Measurements from ENCODE around the gene OR4L1. TPM values are rescaled to one million over a fixed set of nuclear protein-coding genes. Genes with fewer than 3 reads are reported as not detected.

OR4L1 gene
- total and polyA plus RNA-seq, 2 of the 4 experiments (the other 2 are of a cell fraction) = not detected

GRCh38 chr14:20044243-20044642, 15.6 kb upstream of the OR4L1 start:
- H3K4me3 ChIP-seq (ENCODE audit: insufficient read depth, low read depth, low read length) = no peak overlapping the region
- CTCF ChIA-PET = no interaction called here
- in situ Hi-C loops (cut with MboI; ENCODE audit: low sequenced_read_pairs) = no loop called here

More at GRCh38 chr14:20044243-20044642, 15.6 kb upstream of the OR4L1 start:
- no peak overlapping the region for H2BK120ac ChIP-seq (ENCODE audit: low read depth, low read length)
- H3K4me2 ChIP-seq (ENCODE audit: low read depth, low read length) = no peak overlapping the region
- ATAC-seq (ENCODE audit: low read depth) = no peak
- H3K27me3 ChIP-seq (ENCODE audit: control insufficient read depth, insufficient read depth, low read length) = no peaks in the 10 kb centered on the region
- no peak overlapping the region for H4K91ac ChIP-seq (ENCODE audit: insufficient read depth, low read depth, low read length)
- H3K4me1 ChIP-seq (ENCODE audit: control insufficient read depth, insufficient read depth, low read length) = no peaks in the 10 kb centered on the region
- no peak overlapping the region for H2AK9ac ChIP-seq (replicated peaks; ENCODE audit: low read depth, low read length, poor library complexity)
- dilution Hi-C loops (cut with HindIII; ENCODE audit: low sequenced_read_pairs, unreplicated experiment) (no loop called here), intact Hi-C loops (cut with micrococcal nuclease) (no loop called here)
- H3K9ac ChIP-seq (ENCODE audit: low read depth, low read length) = no peak overlapping the region
- TF ChIP-seq, protein P1, sequence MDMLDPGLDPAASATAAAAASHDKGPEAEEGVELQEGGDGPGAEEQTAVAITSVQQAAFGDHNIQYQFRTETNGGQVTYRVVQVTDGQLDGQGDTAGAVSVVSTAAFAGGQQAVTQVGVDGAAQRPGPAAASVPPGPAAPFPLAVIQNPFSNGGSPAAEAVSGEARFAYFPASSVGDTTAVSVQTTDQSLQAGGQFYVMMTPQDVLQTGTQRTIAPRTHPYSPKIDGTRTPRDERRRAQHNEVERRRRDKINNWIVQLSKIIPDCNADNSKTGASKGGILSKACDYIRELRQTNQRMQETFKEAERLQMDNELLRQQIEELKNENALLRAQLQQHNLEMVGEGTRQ (IDR thresholded peaks at IDR 0.05; ENCODE audit: low read depth, low read length) = no peak
- TF ChIP-seq BHLHE40 (IDR thresholded peaks at IDR 0.05; ENCODE audit: low read depth, low read length) (no peak), RAD21 (IDR thresholded peaks at IDR 0.05; ENCODE audit: low read length) (no peak), MAFK (IDR thresholded peaks at IDR 0.05; ENCODE audit: low read depth, low read length) (no peak), CEBPB (IDR thresholded peaks at IDR 0.05; ENCODE audit: low read depth, low read length) (no peak), SMC3 (IDR thresholded peaks at IDR 0.05; ENCODE audit: low read depth, low read length) (no peak), RCOR1 (IDR thresholded peaks at IDR 0.05; ENCODE audit: insufficient replicate concordance, low read length) (no peak), POLR2A (IDR thresholded peaks at IDR 0.05; ENCODE audit: low read depth, low read length) (no peak), FOS (IDR thresholded peaks at IDR 0.05; ENCODE audit: low read depth, low read length) (no peak)
- TF ChIP-seq, protein P2, sequence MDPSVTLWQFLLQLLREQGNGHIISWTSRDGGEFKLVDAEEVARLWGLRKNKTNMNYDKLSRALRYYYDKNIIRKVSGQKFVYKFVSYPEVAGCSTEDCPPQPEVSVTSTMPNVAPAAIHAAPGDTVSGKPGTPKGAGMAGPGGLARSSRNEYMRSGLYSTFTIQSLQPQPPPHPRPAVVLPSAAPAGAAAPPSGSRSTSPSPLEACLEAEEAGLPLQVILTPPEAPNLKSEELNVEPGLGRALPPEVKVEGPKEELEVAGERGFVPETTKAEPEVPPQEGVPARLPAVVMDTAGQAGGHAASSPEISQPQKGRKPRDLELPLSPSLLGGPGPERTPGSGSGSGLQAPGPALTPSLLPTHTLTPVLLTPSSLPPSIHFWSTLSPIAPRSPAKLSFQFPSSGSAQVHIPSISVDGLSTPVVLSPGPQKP (IDR thresholded peaks at IDR 0.05; ENCODE audit: borderline replicate concordance, low read depth, low read length) = no peak
- TF ChIP-seq, protein P3, sequence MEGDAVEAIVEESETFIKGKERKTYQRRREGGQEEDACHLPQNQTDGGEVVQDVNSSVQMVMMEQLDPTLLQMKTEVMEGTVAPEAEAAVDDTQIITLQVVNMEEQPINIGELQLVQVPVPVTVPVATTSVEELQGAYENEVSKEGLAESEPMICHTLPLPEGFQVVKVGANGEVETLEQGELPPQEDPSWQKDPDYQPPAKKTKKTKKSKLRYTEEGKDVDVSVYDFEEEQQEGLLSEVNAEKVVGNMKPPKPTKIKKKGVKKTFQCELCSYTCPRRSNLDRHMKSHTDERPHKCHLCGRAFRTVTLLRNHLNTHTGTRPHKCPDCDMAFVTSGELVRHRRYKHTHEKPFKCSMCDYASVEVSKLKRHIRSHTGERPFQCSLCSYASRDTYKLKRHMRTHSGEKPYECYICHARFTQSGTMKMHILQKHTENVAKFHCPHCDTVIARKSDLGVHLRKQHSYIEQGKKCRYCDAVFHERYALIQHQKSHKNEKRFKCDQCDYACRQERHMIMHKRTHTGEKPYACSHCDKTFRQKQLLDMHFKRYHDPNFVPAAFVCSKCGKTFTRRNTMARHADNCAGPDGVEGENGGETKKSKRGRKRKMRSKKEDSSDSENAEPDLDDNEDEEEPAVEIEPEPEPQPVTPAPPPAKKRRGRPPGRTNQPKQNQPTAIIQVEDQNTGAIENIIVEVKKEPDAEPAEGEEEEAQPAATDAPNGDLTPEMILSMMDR (conservative IDR thresholded peaks at IDR 0.05; ENCODE audit: low read depth, low read length) = no peak
- no peak overlapping the region for H3K27ac ChIP-seq (ENCODE audit: insufficient read depth, low read length)
- peaks cover 4% of the 10 kb centered on the region for H3K9me3 ChIP-seq (ENCODE audit: control insufficient read depth, insufficient read depth, low read length)
- no peaks in the 10 kb centered on the region for H3K36me3 ChIP-seq (ENCODE audit: control insufficient read depth, insufficient read depth, low read length)
- H4K5ac ChIP-seq (ENCODE audit: low read depth, low read length) = no peak overlapping the region
- no peak overlapping the region for H4K8ac ChIP-seq (ENCODE audit: low read depth in 2 of 2, low read length in 2 of 2)
- no peaks in the 10 kb centered on the region for H3K79me1 ChIP-seq (ENCODE audit: low read depth in 1 of 2, low read length in 2 of 2)
- no peak overlapping the region for H3K4ac ChIP-seq (ENCODE audit: low read depth, low read length)
- no peak overlapping the region for H2BK20ac ChIP-seq (ENCODE audit: low read depth, low read length)
- H2AK5ac ChIP-seq (ENCODE audit: low read depth, low read length) = no peak overlapping the region
- H2BK5ac ChIP-seq (ENCODE audit: low read depth, low read length, poor library complexity, severe bottlenecking) = no peak overlapping the region
- BruUV-seq (replicated peaks) = no TSS peak
- POLR2A ChIA-PET (ENCODE audit: unreplicated experiment) = no interaction called here
- no peak overlapping the region for H3K23ac ChIP-seq (ENCODE audit: low read depth, low read length)
- no peak overlapping the region for H3K56ac ChIP-seq (ENCODE audit: extremely low read depth, insufficient read depth, low read length)
- no peak overlapping the region for H2BK15ac ChIP-seq (ENCODE audit: low read depth, low read length)
- no peaks in the 10 kb centered on the region for H3K9me1 ChIP-seq (ENCODE audit: insufficient read depth, low read length)
- no peak overlapping the region for H3K14ac ChIP-seq (replicated peaks; ENCODE audit: low read depth, low read length)
- H3K18ac ChIP-seq (ENCODE audit: low read depth, low read length) = no peak overlapping the region
- DNase-seq = no peak
- WGBS, 2 experiments (ENCODE audit: extremely low coverage in 2 of 2, insufficient read length in 1 of 2) = no CpG with 5 or more reads among the region's 5 CpGs
- H2AFZ ChIP-seq (replicated peaks; ENCODE audit: low read length, poor library complexity) = no peak overlapping the region
- H4K20me1 ChIP-seq (ENCODE audit: insufficient read depth, low read length) = no peaks in the 10 kb centered on the region

Measured in IMR-90 (cell line).